Umbilical cord (tissue), 2 donors: ENCODE results near the gene BTK. TPM values are rescaled to one million over a fixed set of nuclear protein-coding genes. Genes with fewer than 3 reads are reported as not detected.

Experiments
- DNase-seq: peaks from one replicate; pipeline ENCODE4 v3.0.0-alpha.2; 2015; ENCODE audit warnings: low spot score
- total RNA-seq: library from RNA; depleted of rRNA; stranded (reverse); fragments of >200 nt; gene quantifications from one replicate; pipeline ENCODE4 v1.2.3, GENCODE V29; 2014; ENCODE audit warnings: low replicate concordance; ENCODE audit not compliant: insufficient read depth

BTK gene
- total RNA-seq, result 6.5 TPM

GRCh38 chrX:101385795-101386541, at the start of gene BTK:
Gene BTK, minus strand, starts transcription at chrX:101386191. Its CDS starts 10,907 bp downstream, at chrX:101375284.
- DNase-seq, result no peak

GRCh38 chrX:101430457-101431078, 44.6 kb upstream of the BTK start:
- no peak for DNase-seq

- no peak for DNase-seq
These were observed 43.9 kb upstream of the BTK start for GRCh38 chrX:101429934-101430333.

- no peak for DNase-seq
These were observed 42.0 kb upstream of the BTK start for GRCh38 chrX:101427954-101428353.

GRCh38 chrX:101419489-101419888, 33.5 kb upstream of the BTK start:
- DNase-seq, result no peak

- DNase-seq, result peak; percentile 67
These were observed 32.2 kb upstream of the BTK start for GRCh38 chrX:101417981-101418841.

- peak; percentile 54 for DNase-seq
These were observed 31.2 kb upstream of the BTK start for GRCh38 chrX:101417190-101417589.

- DNase-seq, result peak; percentile 24
These were observed 30.7 kb upstream of the BTK start for GRCh38 chrX:101416691-101417090.

- peak; percentile 78 for DNase-seq
These were observed 29.5 kb upstream of the BTK start for GRCh38 chrX:101415180-101416145.

- no peak for DNase-seq
These were observed 26.0 kb upstream of the BTK start for GRCh38 chrX:101411984-101412383.

GRCh38 chrX:101410461-101410860, 24.5 kb upstream of the BTK start:
- DNase-seq, result peak; percentile 46

GRCh38 chrX:101409043-101409442, 23.1 kb upstream of the BTK start:
- DNase-seq, result peak; percentile 4

GRCh38 chrX:101408532-101408841, 22.5 kb upstream of the BTK start:
- DNase-seq, result no peak

GRCh38 chrX:101407748-101408531, 21.9 kb upstream of the BTK start, which contains the start of the genes GLA and HNRNPH2:
Gene GLA, minus strand, starts transcription at chrX:101407925. Its CDS starts 22 bp downstream, at chrX:101407903.
Gene HNRNPH2, plus strand, starts transcription at chrX:101408222. Its CDS starts 3,767 bp downstream, at chrX:101411989.
- peak; percentile 98 for DNase-seq

GRCh38 chrX:101407167-101407747, 21.3 kb upstream of the BTK start:
- DNase-seq, result no peak

- no peak for DNase-seq
These were observed 13.8 kb upstream of the BTK start for GRCh38 chrX:101399825-101400224.

GRCh38 chrX:101398694-101399093, 12.7 kb upstream of the BTK start:
- no peak for DNase-seq

- no peak for DNase-seq
These were observed 11.8 kb upstream of the BTK start for GRCh38 chrX:101397779-101398178.

GRCh38 chrX:101395789-101396188, 9.8 kb upstream of the BTK start:
- no peak for DNase-seq

- no peak for DNase-seq
These were observed 8.4 kb upstream of the BTK start for GRCh38 chrX:101394372-101394771.
